Activated effector memory CD4-positive, alpha-beta T cell treated with Interleukin-2 at 50 U/mL for 16 hours (primary cell): ENCODE data around the gene FABP1.

Experiments used
- DNase-seq: peaks from one replicate; pipeline ENCODE4 v3.0.0-alpha.2; 2020

The FABP1 gene

DNA sequence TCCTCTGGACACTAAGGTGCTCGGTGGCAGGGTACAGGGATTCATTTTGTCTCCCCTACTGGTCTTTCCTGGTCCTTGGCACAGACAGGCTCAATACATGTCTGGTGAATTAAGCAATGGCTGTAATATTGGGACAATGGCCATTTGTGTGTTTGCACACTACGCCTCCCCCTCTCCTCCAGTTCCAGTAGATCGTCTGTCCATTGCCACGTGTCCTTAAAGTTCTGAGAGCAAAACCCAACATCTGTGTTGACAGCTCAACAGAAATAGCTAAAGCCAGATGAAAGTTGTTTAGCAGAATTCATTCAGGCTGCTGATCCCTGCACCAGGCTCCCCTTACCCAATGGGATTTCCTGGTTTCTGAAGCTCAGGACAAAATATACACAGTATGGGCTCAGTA, 9.0 kb upstream of the FABP1 start:
- no peak for DNase-seq

DNA sequence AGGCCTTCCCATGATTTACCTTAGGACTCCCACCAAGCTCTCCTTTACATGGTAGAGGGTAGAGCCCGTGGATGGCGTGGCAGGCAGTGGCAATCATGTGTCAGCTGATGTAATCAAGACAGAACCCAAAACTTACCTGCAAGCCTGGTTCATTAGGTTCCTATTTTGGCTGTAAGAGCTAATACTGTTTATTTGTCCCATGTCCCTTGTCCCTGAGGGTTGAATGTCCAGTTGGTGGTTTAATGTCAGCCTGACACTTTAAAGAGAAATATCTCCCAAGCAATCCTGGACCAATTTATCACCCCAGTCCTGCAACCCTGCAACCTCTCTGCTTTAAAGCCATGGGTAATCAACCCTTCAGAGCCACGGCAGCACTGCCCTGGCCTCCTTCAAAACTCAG, 6.0 kb upstream of the FABP1 start:
- DNase-seq, result no peak

DNA sequence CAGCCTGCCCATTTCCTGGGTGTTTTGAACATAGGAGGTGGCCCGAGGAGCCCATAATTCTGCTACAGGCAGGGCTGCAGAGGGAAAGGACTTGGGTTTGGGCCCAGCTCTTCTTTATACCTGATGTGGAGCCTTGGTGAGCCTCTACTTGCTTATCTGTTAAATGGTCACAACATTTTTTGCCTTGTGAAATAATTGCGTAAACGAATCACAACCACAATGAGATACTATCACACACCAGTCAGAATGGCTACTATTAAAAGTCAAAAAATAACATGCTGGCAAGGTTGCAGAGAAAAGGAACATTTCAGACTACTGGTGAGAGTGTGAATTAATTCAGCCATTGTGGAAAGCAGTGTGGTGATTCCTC, 4.1 kb upstream of the FABP1 start:
- no peak for DNase-seq

DNA sequence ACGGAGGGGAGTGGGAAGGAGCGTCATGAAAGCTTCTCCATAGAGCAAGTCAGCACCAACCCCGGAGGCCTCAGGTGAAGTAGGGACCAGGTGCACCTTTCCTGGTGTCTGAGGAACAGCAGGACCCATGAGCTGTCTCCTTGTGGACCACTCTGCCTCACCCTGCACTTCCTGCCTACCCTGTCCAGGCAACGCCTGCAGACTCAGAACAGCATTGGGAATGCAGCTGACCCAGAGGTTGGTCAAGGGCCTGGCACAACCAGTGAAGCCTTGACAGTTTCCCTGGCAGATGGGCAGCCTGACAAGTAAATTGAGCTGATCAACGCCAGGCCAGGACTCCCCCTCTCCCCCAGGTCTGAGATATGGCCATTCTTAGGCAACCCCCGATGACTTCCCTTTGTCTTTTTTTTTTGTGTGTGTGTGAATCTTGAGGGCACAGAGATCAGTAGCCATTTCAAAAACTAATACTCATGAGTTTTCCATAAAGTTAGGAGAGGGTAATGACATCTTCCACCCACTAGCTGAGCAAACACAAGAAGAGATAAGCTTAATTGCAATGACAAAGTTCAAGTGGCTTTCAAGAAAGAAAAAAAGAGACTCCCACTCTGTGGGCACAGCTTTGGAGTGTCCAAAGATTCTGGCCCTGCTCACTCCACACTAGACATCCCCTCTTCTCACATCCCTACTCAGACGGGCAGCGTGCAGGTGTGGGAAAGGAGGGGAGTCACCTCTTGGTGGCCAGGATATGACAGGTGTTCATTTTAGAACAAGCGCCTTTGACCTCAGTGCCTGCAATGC, 3.5 kb upstream of the FABP1 start:
- DNase-seq, result no peak

DNA sequence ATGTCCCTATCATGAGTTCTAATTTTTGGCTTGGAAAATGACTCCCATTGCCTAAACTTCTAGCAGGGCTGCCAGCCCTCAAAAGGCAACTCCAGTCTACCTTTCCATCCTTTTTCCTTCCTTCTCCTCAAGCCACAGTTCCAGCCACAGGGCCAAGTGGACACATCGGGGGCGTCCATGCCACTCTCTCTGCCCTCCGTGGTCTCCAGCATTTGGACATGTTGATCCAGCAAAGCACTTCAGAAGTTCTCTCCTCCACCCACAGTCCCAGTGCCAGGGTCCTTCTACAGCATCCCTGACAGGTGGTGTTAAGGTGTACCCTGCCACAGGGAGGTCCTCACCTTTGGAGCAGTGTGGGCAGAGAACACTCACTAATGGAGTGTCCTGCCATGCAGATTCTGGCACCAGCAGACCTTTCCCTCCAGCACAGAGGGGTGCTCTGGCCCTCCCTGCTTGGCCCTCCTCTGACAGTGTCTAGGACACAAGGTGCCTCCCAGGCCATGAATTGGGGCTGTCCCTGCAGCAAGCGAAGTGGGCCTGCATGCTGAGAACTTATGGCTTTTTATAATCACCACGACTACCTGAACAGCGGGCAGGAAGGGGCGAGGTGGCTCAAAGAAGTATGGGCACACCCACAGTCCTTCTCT, 1.6 kb upstream of the FABP1 start:
- DNase-seq, result no peak

DNA sequence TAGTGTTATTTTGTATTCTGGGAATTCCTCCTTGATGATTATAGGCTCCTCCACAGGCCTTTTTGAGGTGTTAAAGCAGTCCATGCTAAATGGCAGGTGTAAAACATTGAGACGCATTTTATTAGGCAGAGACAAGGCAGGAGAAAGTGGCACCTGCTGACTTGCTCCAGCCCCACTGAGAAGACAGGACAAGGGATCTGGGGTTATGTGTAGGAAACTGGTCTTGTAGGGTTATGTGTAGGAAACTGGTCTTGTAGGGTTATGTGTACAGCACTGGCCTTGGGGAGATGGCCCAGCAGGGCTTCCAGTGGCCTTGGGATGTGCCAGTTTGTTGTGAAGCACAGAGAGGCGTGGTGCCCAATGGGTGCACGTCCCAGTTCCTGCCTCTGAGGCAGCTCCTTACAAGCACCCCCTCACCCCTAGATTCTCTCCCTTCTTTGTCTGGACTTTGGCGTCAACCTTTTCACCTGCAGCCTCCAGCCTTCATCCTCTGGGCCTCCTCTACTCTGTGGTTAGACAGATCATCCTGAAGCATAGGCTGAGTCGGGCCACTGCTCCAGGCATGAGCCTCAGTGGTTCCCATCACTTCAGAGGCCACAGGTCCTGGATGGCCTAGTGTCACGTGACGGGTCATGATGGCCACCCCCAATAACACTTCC, 921 bp upstream of the FABP1 start:
- DNase-seq, result no peak

DNA sequence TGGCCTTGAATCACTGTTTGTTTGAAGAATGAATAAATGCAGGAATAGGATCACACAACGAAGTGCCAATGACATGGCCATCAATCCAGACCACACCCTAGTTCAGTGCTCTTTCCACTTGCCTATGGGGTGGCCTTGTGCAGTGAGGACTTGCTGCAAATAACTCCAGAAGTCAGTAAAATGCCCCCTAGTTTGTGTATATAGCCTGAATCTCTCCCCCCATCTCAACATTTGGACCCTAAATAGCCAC, 299 bp downstream of the FABP1 start:
- DNase-seq, result no peak

DNA sequence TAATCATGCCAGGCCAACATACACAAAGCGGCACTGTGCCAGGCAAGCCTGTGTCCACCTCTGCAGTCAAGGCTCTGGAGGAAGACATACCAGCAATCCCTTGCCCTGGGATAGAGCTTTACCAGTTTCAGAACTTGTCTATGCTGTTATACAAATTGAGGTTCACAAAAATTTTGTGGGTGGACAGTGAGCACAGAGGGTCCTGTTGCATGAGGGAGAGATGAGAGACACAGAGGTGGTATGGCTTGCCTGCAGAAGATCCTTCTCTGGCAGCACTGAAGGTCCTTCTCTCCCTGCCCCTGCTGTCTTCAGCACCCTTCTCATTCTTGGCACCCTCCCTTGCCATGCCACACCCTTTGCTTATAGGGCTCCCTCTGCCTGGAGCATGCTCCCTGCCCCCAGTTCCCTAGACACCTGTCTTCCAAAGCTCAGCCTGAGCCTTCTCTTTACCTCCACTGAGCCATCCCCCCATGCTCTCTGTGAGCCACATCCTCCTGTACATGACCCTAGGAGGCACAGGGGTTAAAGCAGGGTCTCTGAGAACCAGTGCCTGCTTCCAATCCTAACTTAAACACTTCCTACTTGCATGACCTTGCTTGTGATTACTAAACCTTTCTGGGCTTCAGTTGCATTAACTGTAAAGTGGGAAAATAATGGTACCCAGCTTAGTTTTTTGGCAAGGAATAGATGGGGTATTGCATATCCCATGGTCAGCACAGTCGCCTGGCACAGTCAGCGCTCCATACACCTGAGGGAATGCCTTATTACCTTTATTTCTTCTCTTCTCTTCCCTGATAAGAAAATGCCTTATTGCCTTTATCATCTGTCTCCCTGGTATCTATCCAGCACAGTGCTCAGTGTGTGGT, 857 bp downstream of the FABP1 start:
- no peak for DNase-seq

DNA sequence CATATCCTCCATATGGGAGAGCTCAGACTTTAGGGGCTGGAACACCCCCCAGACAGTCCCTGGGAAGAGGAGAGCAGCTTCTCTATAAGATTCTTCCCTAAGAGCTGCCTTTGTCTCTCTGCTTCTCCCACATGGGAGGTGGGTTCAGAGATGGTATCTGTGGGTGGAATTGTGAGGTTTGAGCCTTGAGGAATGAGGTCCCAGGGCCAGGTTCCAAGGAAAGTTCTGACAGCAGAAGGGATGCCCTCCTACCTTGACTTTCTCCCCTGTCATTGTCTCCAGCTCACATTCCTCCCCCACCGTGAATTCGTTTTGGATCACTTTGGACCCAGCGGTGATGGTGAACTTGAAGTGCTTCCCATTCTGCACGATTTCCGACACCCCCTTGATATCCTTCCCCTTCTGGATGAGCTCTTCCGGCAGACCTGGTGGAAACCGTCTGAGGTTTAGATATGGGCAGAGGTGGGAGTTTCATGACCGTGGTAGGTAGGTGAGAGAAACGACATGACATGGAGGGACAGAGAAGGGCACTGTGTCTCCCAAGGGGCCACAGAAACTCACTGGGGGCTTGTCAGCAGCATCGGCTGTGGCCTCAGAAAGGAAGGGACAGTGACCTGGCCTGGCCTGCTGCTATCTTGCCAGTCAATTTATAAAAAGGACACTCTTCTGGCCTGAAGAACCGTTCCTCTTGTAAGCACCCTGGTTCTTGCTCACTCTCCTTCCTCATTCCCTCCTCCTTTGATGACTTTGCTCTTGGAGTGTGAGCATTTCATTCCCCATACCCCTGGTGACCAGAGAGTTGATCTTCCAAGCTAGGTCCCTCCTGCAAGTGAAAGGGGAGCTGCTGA, 1.7 kb downstream of the FABP1 start:
- DNase-seq, result no peak

DNA sequence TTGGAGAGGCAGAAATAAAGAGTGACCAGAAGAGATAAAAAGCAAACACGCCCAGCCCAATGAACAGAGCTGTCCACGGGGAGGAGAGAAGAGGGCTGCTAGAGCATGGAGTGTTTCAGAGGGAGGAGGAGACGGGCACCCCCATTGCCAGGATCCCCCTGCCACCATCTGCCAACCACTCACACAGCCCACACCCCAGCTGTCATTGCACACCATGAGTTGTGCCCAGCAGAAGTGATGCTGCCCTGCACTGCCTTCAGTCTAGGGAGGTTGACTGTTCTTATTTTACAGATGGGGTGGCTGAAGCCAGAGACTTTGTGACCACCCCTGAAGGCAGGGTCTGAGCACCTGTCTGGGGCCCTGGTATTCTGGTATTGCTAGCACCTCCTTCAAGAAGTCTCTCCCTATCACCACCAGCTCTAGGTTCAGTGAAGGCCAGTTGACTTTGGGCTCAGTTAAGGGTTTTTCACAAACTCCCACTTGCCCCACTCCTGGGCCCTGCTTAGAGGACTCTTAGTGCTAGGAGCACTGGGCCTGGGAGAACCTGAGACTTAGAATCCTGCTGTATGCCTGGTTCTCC, 2.4 kb downstream of the FABP1 start:
- DNase-seq, result no peak

DNA sequence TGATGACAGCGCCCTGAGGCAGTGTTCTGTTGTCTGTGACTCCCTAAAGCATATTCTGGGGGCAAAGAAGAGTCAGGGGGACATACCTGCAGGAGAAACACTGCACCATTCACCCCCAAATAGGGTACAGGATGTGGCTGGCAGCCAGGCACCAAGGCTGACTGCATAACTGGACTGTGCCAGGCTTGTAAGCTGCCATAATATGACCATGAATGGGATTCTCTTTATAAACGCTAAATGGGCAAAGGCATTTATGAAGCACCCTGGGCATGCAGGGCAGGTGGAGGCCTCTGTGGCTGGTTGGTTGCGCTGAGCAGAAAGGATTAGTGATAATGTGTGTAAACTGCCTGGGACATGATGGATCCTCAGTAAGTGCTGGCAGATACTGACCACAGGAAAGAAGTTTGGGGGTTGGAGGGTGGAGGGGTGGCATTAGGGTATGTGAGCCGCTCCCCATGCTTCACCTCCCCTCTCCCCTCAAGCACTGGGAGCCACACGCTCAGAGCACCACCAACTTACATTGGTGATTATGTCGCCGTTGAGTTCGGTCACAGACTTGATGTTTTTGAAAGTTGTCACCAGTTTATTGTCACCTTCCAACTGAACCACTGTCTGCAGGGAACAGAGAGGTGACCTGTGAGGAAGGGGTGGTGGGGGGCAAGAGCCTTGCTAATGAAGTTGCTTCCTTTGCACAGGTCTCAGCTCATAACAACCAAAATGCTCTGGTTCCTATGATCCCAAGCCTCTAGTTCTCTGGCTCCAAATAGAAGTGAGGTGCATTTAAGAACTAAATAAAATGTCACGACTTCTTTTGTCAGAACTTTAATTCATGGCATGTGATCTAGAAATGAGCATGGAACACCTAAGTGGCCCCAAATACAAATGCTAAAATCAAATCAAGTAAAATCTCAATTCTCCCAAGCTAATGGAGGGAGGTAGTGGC, 3.6 kb downstream of the FABP1 start:
- DNase-seq, result no peak

DNA sequence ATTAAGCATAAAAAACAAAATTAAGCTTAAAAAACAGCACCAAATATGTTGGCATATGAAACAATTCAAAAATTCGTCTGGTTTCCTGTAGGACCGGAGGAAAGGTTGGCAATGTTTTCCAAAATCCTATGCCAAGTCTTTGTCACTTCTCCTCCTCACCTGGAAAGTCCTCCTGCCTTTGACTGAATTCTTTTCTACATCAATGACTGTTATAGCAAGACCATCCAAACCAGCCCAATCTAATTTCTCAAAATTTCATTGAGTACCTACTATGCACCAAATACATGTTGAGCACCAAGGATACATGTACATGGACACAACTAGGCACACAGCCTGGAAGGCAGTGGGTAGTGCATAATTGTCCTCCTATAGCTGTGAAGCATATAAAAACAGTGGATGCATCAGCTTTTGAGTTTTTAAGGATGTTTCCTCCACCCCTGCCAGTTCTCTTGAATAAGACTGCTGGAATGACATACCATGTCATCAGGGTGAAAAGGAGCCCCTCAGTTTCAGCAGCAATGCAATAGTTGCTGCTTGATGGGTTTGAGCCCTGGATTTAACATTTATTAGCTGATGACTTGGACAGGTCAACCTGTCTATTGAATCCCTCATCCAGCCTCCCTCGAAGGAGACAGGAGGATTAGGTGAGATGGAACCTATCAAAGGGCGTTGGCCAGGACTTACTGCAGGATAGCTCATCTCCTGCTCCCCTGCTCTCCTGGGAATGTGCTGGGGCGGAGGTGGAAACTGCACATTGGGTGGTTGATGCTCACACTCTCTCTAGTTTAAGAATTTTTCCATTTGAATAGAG, 4.5 kb downstream of the FABP1 start:
- no peak for DNase-seq

DNA sequence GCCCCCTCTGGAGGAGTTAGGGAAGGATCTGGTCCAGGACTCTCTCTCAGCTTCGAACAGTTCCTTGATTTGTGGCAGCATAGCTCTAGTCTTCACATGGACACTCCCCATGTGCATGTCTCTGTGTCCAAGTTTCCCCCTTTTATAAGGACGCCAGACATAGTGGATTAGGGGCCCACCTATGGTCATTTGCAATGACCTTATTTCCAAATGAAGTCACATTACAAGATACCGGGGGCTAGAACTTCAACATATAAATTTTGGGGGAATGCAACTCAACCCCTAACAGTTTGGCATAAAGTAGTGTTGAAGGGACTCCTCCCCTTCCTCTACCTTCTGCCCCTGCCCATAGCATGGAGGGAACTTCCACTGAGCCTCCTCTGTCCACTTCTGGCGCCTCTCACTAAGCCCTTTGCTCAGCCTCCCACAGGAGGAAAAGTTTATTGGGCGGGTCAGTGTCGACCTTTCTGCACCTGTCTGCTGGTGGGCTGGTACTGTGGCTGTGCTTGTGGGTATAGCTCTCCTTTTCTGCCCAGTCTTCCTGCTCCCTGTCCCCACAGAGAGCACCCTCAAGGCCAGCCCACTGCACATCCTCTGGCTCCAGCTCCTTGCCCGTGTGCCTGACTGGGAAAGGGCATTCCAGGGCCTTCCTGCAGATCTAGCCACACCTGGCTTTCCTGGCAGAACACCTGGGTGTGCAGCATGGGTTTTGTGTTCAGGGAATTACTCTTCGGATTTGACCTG, 5.5 kb downstream of the FABP1 start:
- no peak for DNase-seq

DNA sequence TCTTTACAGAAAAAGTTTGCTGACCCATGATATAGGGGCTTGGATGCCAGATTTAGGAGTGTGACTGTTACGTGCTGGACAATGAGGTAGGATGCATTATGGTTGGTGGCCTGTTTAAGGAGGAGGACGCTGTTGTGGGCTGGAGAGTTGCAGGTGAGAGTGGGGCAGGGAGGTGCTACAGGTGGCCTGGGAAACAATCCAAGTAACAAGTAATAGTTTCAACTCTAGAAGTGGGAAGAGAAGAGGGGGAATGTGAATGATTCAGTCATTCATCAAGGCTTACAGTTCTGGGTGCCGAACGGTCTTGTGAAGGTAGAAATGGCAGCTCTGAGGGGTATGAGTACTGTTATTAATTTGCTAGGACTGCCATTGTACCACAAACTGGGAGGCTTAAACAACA, 6.2 kb downstream of the FABP1 start:
- DNase-seq, result no peak

DNA sequence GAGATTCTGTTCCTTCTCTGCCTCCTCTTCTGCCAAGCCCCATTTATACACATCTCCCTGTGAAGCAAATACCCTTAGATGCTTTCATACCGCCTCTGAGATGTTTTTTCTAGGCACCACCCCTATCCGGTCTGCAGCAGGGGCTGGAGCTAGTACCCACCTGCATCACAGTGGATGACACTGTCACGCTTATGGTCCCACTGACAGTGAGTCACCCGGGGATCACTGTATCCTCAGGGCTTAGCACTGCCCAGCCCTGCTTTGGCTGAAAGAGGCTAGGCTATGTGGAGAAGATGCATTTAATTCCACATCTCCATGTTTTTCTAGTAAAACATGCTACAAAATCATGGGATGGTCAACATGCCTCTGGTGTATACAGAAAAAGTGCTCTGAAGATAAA, 9.9 kb downstream of the FABP1 start:
- no peak for DNase-seq

DNA sequence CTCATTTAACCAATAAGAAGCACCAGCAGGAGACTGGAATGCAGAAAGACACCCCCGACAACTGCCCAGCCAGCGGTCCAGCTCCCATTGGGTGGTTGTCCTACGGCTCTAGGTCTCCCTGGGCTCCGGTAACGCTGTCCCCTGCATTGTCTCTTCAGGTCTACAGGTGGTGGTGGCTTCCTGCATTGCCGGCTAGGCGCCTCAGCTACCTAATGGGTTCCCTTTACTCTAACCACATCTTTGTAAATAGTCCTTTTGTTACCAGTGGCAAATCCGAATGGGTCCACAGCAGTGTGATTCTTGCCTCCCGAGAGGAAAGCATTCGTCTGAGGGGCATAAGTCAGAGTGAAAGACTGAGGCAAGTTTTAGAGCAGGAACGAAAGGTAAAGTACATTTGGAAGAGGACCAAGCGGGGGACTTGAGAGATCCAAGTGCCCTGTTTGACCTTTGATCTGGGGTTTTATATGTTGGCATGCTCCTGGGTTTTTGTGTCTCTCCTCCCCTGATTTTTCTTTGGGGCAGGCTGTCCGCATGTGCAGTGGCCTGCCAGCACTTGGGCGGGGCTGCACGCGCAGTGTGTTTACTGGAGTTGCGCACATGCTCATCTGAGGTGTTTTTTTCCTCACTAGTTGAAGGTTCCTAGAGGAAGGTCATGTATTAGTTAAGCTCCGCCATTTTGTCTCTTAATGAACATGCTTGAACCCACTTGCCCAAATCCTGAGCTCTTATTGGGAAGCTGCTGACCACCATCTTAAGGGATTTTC, 11.0 kb downstream of the FABP1 start:
- DNase-seq, result no peak

DNA sequence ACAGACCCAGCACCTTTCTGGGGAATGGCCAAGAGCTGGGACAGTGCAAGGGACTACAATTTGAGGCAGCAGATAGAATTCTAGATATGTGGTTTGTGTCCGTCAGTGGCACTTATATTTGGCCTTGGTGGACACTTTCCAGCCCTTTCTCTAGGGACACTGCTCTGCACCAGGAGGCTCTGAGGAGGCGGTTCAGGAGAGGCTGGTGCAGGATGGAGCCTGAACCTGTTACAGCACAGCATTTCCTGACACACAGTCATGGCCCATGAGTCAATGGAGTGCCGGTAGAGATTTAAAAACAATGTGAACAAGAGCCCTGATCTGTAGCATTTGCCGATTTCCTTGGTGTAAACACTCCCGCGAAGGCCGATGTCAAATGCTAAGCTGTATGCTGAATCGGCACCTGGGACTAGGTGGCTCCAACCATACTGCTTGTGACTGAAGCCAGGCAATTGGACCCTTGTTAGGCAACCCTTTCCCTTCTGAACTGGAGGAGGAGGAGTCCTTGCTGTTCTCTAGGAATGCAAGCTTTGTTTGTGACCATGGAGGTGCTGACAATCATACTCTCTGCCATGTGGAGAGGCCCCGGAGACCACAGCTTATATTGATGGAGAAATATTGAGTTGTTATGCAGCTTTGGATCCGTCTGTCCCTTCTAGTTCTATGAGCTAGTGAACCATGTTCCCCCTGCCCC, 11.9 kb downstream of the FABP1 start:
- DNase-seq, result no peak

DNA sequence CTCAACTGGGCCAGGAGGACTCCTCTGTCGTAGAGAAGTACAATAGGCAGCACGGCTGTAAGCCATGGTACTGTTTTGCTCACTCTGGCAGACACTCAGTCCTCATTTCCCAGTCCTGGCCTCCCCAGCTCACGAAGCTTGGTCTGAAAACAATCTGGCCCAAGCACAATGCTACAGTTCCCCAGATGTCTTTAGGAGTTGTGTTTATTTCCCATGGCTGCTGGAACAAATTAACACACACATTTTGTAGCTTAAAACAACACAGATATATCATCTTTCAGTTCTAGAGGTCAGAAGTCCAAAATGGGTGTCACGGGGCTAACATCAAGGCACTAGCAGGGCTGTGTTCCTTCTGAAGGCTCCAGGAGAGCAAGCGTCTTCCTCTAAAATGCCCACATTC, 13.0 kb downstream of the FABP1 start:
- DNase-seq, result no peak
